GM21390 (cell line): ENCODE data around the gene CLIC2.
A peak's percentile ranks its signal among the peaks of the same experiment; 100 is the strongest.
"Not testable (repeated sequence)": the region's sequence is repeated elsewhere in the genome, so short reads cannot be mapped to it uniquely, and the experiment has no call there.

Source experiments
- ATAC-seq: cut with Tn5 transposase; IDR thresholded peaks from one replicate; pipeline ENCODE4 v1.9.1; 2021; ENCODE audit not compliant: unreplicated experiment

Gene CLIC2

GRCh38 chrX:155334486-155335336, at the start of gene CLIC2:
Gene CLIC2 (minus strand): TSS chrX:155334614. CDS start chrX:155334427, 187 bp downstream.
- peak; percentile 76 for ATAC-seq

GRCh38 chrX:155382529-155382967, 48.1 kb upstream of the CLIC2 start:
- ATAC-seq, result peak; percentile 54

DNA sequence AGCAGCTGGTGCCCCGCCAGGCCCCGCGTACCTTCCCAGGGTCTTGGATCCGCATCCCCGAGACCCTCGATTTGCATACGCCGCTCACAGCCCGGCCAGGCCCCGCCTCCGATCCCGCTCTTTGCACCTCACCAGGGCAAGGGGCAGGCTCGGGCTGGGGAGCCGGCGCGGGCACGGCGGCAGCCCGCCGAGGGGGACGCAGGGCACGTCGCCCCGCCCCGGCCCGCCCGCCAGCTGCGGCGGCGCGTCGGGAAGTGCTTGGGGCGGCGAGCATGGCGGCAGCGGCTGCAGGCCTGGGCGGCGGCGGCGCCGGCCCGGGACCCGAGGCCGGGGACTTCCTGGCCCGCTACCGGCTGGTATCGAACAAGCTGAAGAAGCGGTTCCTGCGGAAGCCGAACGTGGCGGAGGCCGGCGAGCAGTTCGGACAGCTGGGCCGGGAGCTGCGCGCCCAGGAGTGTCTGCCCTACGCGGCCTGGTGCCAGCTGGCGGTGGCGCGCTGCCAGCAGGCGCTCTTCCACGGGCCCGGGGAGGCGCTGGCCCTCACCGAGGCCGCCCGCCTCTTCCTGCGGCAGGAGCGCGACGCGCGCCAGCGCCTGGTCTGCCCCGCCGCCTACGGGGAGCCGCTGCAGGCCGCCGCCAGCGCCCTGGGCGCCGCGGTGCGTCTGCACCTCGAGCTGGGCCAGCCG, 47.6 kb upstream of the CLIC2 start, which contains the start of gene F8A2:
Gene F8A2, plus strand, starts transcription at position 253 of the 686 bp plus-strand sequence. Its CDS starts 20 bp downstream, at position 273.
- peak; percentile 77 for ATAC-seq

- not testable (repeated sequence) for ATAC-seq
These were observed 45.4 kb upstream of the CLIC2 start for GRCh38 chrX:155379802-155380201.

- peak; percentile 48 for ATAC-seq
These were observed 39.5 kb upstream of the CLIC2 start for GRCh38 chrX:155373777-155374458.

GRCh38 chrX:155363712-155364111, 29.3 kb upstream of the CLIC2 start:
- not testable (repeated sequence) for ATAC-seq

GRCh38 chrX:155349448-155349847, 15.0 kb upstream of the CLIC2 start:
- not testable (repeated sequence) for ATAC-seq

GRCh38 chrX:155345689-155346088, 11.3 kb upstream of the CLIC2 start:
- ATAC-seq, result not testable (repeated sequence)

- not testable (repeated sequence) for ATAC-seq
These were observed 911 bp upstream of the CLIC2 start for GRCh38 chrX:155335337-155335712.

DNA sequence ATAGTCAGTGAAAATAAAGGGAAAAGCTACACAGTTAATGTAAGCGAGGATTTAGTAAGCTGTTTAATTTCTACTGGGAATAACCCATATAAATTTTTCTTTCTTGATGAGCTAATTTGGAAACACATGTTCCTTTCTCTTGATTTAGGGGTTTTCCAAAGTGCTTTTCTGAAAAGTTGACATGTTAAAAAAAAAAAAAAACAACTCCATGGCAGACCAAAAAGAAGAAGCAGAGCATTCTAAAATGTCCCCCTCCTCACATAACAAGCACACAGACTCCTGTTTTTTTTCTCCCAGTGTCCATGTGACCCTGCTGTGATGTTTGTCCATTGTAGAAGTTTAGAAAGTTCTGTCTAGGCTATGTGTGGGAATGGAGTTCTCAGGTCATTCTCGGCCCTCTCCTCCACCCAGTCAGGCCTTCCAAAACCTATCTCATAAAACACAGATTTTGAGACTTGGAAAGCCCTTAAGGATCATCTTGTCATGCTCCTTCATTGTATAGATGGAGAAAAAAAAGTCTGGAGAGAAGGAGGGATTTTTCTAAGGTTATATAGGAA, 792 bp downstream of the CLIC2 start:
- no peak for ATAC-seq

- ATAC-seq, result no peak
These were observed 3.4 kb downstream of the CLIC2 start for GRCh38 chrX:155330992-155331391.

DNA sequence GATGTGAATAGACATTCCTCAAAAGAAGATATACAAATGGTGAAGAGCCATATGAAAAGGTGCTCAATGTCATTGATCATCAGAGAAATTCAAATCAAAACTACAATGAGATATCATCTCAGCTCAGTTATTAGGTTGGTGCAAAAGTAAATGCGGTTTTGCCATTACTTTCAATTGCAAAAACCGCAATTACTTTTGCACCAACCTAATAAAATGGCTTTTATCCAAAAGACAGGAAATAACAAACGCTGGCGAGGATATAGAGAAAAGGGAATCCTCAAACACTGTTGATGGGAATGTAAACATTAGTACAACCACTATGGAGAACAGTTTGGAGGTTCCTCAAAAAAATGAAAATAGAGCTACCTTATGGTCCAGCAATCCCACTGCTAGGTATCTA, 5.1 kb downstream of the CLIC2 start:
- ATAC-seq, result no peak

- no peak for ATAC-seq
These were observed 7.8 kb downstream of the CLIC2 start for GRCh38 chrX:155326610-155327009.

DNA sequence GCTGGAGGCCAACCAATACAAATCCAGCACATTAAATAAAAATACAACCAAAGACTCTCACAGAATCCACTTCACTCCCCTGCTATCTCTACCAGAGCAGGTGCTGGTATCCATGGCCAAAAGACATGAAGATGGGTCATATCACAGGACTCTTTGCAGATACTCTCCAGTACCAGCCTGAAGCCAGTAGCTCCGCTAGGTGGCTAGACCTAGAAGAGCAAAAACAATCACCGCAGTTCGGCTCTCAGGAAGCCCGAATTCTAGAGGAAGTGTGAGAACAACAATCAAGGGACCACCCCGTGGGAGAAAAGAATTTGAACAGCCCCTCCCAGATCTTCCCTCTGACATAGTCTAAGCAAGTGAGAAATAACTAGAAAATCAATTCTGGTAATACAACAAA, 20.2 kb downstream of the CLIC2 start:
- no peak for ATAC-seq

DNA sequence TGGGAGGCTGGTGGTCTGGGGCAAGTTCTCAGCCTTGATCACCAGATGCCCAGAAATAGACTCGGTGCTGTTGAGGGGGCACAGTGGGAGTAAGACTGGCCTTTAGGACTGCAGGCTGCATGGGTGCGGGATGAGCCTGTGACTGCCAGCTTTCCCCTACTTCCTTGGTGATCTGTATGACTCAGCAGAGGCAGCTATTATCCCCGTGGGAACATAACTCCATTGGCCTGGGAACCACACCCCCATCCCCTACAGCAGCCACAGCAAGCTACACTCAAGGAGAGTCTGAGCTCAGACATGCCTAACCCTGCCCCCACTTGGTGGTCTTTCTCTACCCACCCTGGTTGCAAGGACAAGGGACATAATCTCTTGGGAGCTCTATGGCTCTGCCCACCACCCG, 20.6 kb downstream of the CLIC2 start:
- ATAC-seq, result no peak

- no peak for ATAC-seq
These were observed 40.6 kb downstream of the CLIC2 start for GRCh38 chrX:155293771-155294170.

- ATAC-seq, result no peak
These were observed 54.5 kb downstream of the CLIC2 start for GRCh38 chrX:155279873-155280272.

DNA sequence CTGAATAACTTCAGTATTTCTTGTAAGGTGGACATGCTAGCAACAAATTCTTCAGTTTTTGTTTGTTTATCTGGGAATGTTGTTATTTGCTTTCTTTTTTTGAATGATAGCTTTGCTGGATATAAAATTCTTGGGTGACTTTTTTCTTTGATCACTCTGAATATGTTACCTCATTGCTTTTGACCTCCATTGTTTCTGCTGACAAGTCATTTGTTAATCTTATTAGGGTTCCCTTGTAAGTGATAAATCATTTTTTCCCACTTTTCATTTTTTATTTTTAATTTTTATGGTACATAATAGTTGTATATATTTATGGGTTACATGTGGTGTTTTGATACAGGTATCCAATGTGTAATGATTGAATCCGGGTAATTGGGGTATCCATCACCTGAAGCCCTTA, 63.4 kb downstream of the CLIC2 start:
- no peak for ATAC-seq

DNA sequence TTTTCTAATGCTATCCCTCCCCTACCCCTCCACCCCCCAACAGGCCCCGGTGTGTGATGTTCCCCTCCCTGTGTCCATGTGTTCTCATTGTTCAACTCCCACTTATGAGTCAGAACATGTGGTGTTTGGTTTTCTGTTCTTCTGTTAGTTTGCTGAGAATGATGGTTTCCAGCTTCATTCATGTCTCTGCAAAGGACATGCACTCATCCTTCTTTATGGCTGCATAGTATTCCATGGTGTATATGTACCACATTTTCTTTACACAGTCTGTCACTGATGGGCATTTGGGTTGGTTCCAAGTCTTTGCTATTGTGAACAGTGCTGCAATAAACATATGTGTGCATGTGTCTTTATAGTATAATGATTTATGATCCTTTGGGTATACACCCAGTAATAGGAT, 66.4 kb downstream of the CLIC2 start:
- not testable (repeated sequence) for ATAC-seq

DNA sequence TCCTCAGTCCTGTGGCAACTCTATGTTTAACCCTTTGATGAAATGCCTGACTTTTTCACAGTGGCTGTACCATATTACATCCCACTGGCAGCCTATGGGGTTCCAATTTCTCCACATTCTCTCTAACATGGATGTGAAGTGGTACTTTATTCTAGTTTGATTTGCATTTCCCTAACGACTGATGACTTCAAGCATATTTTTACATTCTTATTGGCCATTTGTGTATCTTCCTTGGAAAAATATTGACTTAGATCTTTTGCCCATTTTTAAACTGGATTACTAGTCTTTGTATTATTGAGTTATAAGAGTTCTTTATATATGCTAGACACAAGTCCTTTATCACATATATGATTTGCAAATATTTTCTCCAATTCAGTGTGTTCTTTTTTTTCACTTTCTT, 68.0 kb downstream of the CLIC2 start:
- ATAC-seq, result no peak
